HepG2 (cell line): ENCODE measurements around the gene GDI1. TPM values are rescaled to one million over a fixed set of nuclear protein-coding genes. Genes with fewer than 3 reads are reported as not detected.

Experiments used
- ATAC-seq: fragments of 200-7000 bp; cut with Tn5 transposase; 3 replicates; pipeline ENCODE4 v1.9.1; 2020; ENCODE audit warnings: mild to moderate bottlenecking, moderate library complexity
- BruUV-seq: library from RNA; stranded (reverse); fragments of 400-500 nt; replicated peaks from 2 replicates; lab custom pipeline; 2021; lab: Mats Ljungman, UMichigan
- CTCF ChIA-PET: fragments of 300-600 bp; formaldehyde crosslinking; extraction: SDS; loops from one replicate; lab custom pipeline; 2021; ENCODE audit warnings: low total read pairs, inconsistent platforms, low intra/inter-chr PET ratio; lab: Yijun Ruan, JAX
- POLR2A ChIA-PET: fragments of 350-600 bp; sonication (Branson Sonifier 250); formaldehyde crosslinking; loops from one replicate; lab custom pipeline; 2020; ENCODE audit warnings: antibody characterized with exemption, inconsistent platforms; lab: Yijun Ruan, JAX
- DNase-seq: peaks from one replicate; pipeline ENCODE4 v3.0.0-alpha.2; 2015; ENCODE audit warnings: low spot score
- FAIRE-seq: peaks from 3 replicates; lab custom pipeline; 2011; peaks lifted over from hg19 to GRCh38; lab: Jason Lieb, UNC
- H2AFZ ChIP-seq: one replicate; pipeline ENCODE4 v1.6.1; 2011; ENCODE audit warnings: low read length, inconsistent platforms
- H3K27ac ChIP-seq: fragments of 300-600 bp; 3 replicates; pipeline ENCODE4 v1.8.0; 2011; ENCODE audit warnings: mixed run types, mild to moderate bottlenecking, mixed read lengths, low read length, inconsistent platforms; ENCODE audit not compliant: insufficient read depth; ENCODE audit errors: extremely low read length
- H3K27me3 ChIP-seq, 2 experiments: fragments of 200-600 bp in 1 of 2; 2 replicates in 1 of 2; 3 replicates in 1 of 2; pipeline versions ENCODE4 v1.6.0 to v1.8.0; 2011; ENCODE audit warnings: low read length in 2 of 2, mild to moderate bottlenecking in 2 of 2, moderate library complexity in 2 of 2, inconsistent platforms in 1 of 2; ENCODE audit not compliant: insufficient read depth in 2 of 2, control insufficient read depth in 1 of 2
- H3K36me3 ChIP-seq, 2 experiments: fragments of 200-600 bp in 1 of 2; replicated peaks in 1 of 2; 2 replicates in 1 of 2; 3 replicates in 1 of 2; pipeline versions ENCODE4 v1.5.1 to v1.8.0; 2011; ENCODE audit warnings: low read length in 2 of 2, inconsistent platforms in 1 of 2; ENCODE audit not compliant: insufficient read depth in 2 of 2, control insufficient read depth in 1 of 2
- H3K4me1 ChIP-seq: 2 replicates; pipeline ENCODE4 v1.5.1; 2012; ENCODE audit warnings: low read length, inconsistent platforms; ENCODE audit not compliant: insufficient read depth
- H3K4me2 ChIP-seq: 2 replicates; pipeline ENCODE4 v1.6.0; 2011; ENCODE audit warnings: low read depth, low read length, inconsistent platforms
- H3K4me3 ChIP-seq, 3 experiments: fragments of 200-600 bp in 1 of 3; sonication (generic), shearing (Covaris generic) in 1 of 3; replicated peaks in 1 of 3; 2 replicates each; pipeline ENCODE4 v1.5.1; 2011 to 2016; ENCODE audit warnings: low read length in 3 of 3, inconsistent platforms in 2 of 3, low read depth in 2 of 3, mild to moderate bottlenecking in 2 of 3, control low read depth in 1 of 3, mixed read lengths in 1 of 3; ENCODE audit not compliant: insufficient read depth in 1 of 3
- H3K79me2 ChIP-seq: one replicate; pipeline ENCODE4 v1.6.1; 2011; ENCODE audit warnings: low read length, inconsistent platforms; ENCODE audit not compliant: insufficient read depth
- H3K9ac ChIP-seq: 2 replicates; pipeline ENCODE4 v1.6.0; 2011; ENCODE audit warnings: mild to moderate bottlenecking, low read depth, low read length, inconsistent platforms; ENCODE audit not compliant: insufficient read depth
- H3K9me3 ChIP-seq: 2 replicates; pipeline ENCODE4 v1.5.1; 2012; ENCODE audit warnings: mild to moderate bottlenecking, low read length
- H4K20me1 ChIP-seq: 2 replicates; pipeline ENCODE4 v1.6.0; 2011; ENCODE audit warnings: inconsistent platforms, mild to moderate bottlenecking, low read length, moderate library complexity; ENCODE audit not compliant: insufficient read depth
- AGO2 ChIP-seq: fragments of 200-400 bp; formaldehyde crosslinking; optimal IDR thresholded peaks from 2 replicates; pipeline ENCODE3; 2017; ENCODE audit warnings: mild to moderate bottlenecking, low read depth, low read length, moderate library complexity
- ARID4A ChIP-seq: sonication (generic); formaldehyde crosslinking; IDR thresholded peaks from 2 replicates; pipeline ENCODE4 v1.5.0; 2020; ENCODE audit warnings: mild to moderate bottlenecking, missing genetic modification reagents, borderline replicate concordance
- ATRX ChIP-seq: sonication (generic); formaldehyde crosslinking; IDR thresholded peaks from 2 replicates; pipeline ENCODE4 v1.4.0; 2020; ENCODE audit warnings: missing genetic modification reagents, borderline replicate concordance
- RFX3 ChIP-seq: IDR thresholded peaks from 2 replicates; pipeline ENCODE4 v1.6.1; 2016; ENCODE audit warnings: missing biosample characterization, missing genetic modification reagents
- SP4 ChIP-seq: sonication (generic); formaldehyde crosslinking; IDR thresholded peaks from 2 replicates; pipeline ENCODE4 v1.8.1; 2023; ENCODE audit warnings: mild to moderate bottlenecking, missing genetic modification reagents
- WGBS: methylation state at CpG from one replicate; pipeline ENCODE4 v1.1.6; 2017; ENCODE audit warnings: low lambda C conversion rate; 5-methylcytosine and 5-hydroxymethylcytosine counted together
- in situ Hi-C: cut with HindIII; loops from 2 replicates; pipeline ENCODE4 v1.10.0; 2017; ENCODE audit warnings: low pct_unique_long_range_greater_than_20kb; ENCODE audit not compliant: extremely low pct_ligation_motif_present
- intact Hi-C: fragments of 100-400 bp; cut with micrococcal nuclease; formaldehyde crosslinking; loops from one replicate; pipeline ENCODE4 v1.10.0; 2022; ENCODE audit not compliant: unreplicated experiment
- polyA plus RNA-seq, 8 experiments: library from polyadenylated mRNA; depleted of rRNA in 3 of 8; stranded (reverse) in 7 of 8; unstranded in 1 of 8; fragments of >200 nt; fragmentation: Illumina TruSeq in 4 of 8; extraction: Trizol in 4 of 8; gene quantifications; 2 replicates each; pipeline versions ENCODE4 v1.2.1 to v1.2.3, GENCODE V29; 2011 to 2016; ENCODE audit warnings: low read depth in 4 of 8, missing spikeins in 1 of 8, mixed read lengths in 1 of 8; ENCODE audit not compliant: insufficient read depth in 1 of 8
- total RNA-seq, 5 experiments: library from RNA; depleted of rRNA; stranded (reverse); fragments of >200 nt; fragmentation: Illumina TruSeq; extraction: Trizol; gene quantifications; 2 replicates each; pipeline ENCODE4 v1.2.3, GENCODE V29; 2016; ENCODE audit warnings: low read depth in 1 of 5

Gene GDI1
- total and polyA plus RNA-seq, 2 of the 13 experiments (the other 11 are each of a cell fraction or from before 2014, with no cell fraction given) = 17.4 to 105 TPM

DNA sequence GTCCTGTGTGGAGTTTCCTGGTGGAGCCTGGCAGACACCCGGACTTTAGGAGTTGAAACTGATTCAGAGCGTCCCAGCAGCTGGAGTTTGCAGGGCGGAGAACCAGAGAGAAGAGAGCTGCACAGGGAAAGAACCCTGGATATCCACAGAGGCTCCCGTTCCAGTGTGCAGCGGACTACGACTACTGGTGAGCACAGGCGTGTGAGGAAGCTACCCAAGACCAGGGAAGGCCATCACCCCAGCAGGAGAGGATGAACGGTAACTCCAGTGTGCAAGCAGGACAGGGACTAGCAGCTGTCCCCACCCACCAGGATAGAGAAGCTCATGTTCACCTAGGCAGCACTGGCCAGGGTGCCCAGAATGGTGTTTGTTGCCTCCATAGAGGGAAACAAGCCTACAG lies 39.9 kb downstream of the GDI1 start (continued):
- TF ChIP-seq ARID4A (CRISPR knock-in tag) = no peak
- no peak for TF ChIP-seq ATRX (CRISPR knock-in tag)
- TF ChIP-seq RFX3 (CRISPR knock-in tag) = no peak

DNA sequence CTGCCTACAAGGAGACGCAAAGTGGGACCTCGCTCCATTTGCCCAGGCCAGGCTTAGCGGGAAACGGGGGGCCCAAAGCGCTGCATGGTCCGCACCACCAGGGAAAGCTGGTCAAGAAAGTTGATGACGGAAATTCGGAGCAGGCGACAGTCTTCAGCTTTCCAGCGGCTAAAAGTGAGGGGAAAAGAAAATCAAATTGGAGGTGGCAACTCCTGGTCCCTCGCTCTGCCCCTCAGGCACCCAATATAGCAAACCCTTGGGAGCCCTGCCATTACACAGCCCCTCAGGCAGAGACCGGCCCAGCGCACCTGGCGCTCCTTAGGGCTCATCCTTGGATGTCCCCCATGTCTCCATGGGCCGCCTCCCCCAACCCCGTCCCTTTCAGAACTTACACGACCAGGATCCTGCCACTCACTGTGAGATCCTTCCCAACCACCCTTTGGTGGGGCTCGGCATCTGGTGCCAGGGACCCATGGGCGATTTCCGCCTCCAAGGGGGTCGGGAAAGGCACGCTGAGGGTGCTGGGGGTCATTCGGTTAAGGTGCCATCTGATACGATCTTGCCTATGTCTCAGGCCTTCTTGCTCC lies 41.0 kb downstream of the GDI1 start:
- no peak overlapping the region for H2AFZ ChIP-seq
- intact Hi-C loops = no loop called here
- H3K9ac ChIP-seq = peak overlapping the region; percentile 43; the same call in 1 of the 2 replicates

More for the DNA sequence above, 41.0 kb downstream of the GDI1 start:
- Histone ChIP-seq H3K36me3 (no peaks in the 10 kb centered on the region), H3K9me3 (no peaks in the 10 kb centered on the region), H4K20me1 (no peaks in the 10 kb centered on the region), H3K79me2 (no peaks in the 10 kb centered on the region), H3K27me3 (no peaks in the 10 kb centered on the region)
- no peak for DNase-seq
- in situ Hi-C loops = no loop called here
- no peak for FAIRE-seq
- no peak for ATAC-seq
- POLR2A ChIA-PET = interaction anchor here (0.8 to 1.3 kb wide), 5 partner anchors 12 to 108 kb away, joined by 4 to 11 read pairs (median 7); partner anchors contain the start of genes FAM3A, RPL10 and SLC10A3
- CTCF ChIA-PET = no interaction called here
- WGBS = 94% methylated on average over 11 of the region's 24 CpGs
- no TSS peak for BruUV-seq
- TF ChIP-seq AGO2 (peak; percentile 52), SP4 (CRISPR knock-in tag) (no peak)
- TF ChIP-seq, all 625 proteins: peak for 1
- H3K4me3 ChIP-seq = peak overlapping the region; percentile 12 to 60 (median 57); a peak in 4 of 6 replicates
- H3K4me2 ChIP-seq = peak overlapping the region; percentile 80
- H3K27ac ChIP-seq = no peak overlapping the region
- H3K4me1 ChIP-seq = peaks cover 8% of the 10 kb centered on the region
